GM12878 (cell line): ENCODE data around the gene SMG6. TPM values are rescaled to one million over a fixed set of nuclear protein-coding genes. Genes with fewer than 3 reads are reported as not detected.

Experiments used
- BHLHE40 ChIP-seq, 2 experiments: fragments of 450-650 bp in 1 of 2; IDR thresholded peaks; 2 replicates each; pipeline ENCODE4 v1.6.1; 2011 to 2017; ENCODE audit warnings: low read depth in 2 of 2, borderline replicate concordance in 1 of 2, improper control_type of control experiment in 1 of 2, low read length in 1 of 2, mild to moderate bottlenecking in 1 of 2
- BMI1 ChIP-seq: fragments of 450-650 bp; IDR thresholded peaks from 2 replicates; pipeline ENCODE4 v1.6.1; 2016; ENCODE audit warnings: mild to moderate bottlenecking, moderate library complexity, borderline replicate concordance
- CHD2 ChIP-seq: IDR thresholded peaks from 2 replicates; pipeline ENCODE4 v1.6.1; 2011; ENCODE audit warnings: low read depth, low read length, improper control_type of control experiment, borderline replicate concordance
- ESRRA ChIP-seq: IDR thresholded peaks from 2 replicates; pipeline ENCODE4 v1.6.1; 2012; ENCODE audit warnings: mild to moderate bottlenecking, low read length, improper control_type of control experiment
- FOS ChIP-seq: IDR thresholded peaks from 3 replicates; pipeline ENCODE4 v1.6.1; 2011; ENCODE audit warnings: borderline replicate concordance; ENCODE audit not compliant: insufficient read length; ENCODE audit errors: extremely low read depth
- FOXK2 ChIP-seq: fragments of 450-650 bp; IDR thresholded peaks from 2 replicates; pipeline ENCODE4 v1.6.1; 2017; ENCODE audit warnings: mild to moderate bottlenecking, moderate library complexity
- IKZF1 ChIP-seq: fragments of 450-650 bp; conservative IDR thresholded peaks from 2 replicates; pipeline ENCODE4 v1.6.1; 2017; ENCODE audit warnings: antibody characterized with exemption, mild to moderate bottlenecking
- MEF2B ChIP-seq: fragments of 450-650 bp; IDR thresholded peaks from 2 replicates; pipeline ENCODE4 v1.6.1; 2018; ENCODE audit warnings: mild to moderate bottlenecking, moderate library complexity; ENCODE audit not compliant: partially characterized antibody, poor library complexity, severe bottlenecking
- NFYA ChIP-seq: IDR thresholded peaks from 2 replicates; pipeline ENCODE4 v1.6.1; 2011; ENCODE audit warnings: low read depth, mild to moderate bottlenecking, low read length, improper control_type of control experiment, borderline replicate concordance
- NR2C1 ChIP-seq: fragments of 450-650 bp; IDR thresholded peaks from 2 replicates; pipeline ENCODE4 v1.6.1; 2017; ENCODE audit warnings: antibody characterized with exemption, mild to moderate bottlenecking, moderate library complexity
- NRF1 ChIP-seq: conservative IDR thresholded peaks from 2 replicates; pipeline ENCODE4 v1.6.1; 2011; ENCODE audit warnings: mild to moderate bottlenecking, low read depth, low read length, improper control_type of control experiment
- PAX5 ChIP-seq: IDR thresholded peaks from 2 replicates; pipeline ENCODE4 v1.6.1; 2011; ENCODE audit warnings: low read depth, low read length, borderline replicate concordance
- RAD51 ChIP-seq: fragments of 450-650 bp; IDR thresholded peaks from 2 replicates; pipeline ENCODE4 v1.6.1; 2016; ENCODE audit warnings: moderate library complexity, mild to moderate bottlenecking, inconsistent platforms
- SP1 ChIP-seq: IDR thresholded peaks from one replicate; pipeline ENCODE4 v1.6.1; 2011; ENCODE audit warnings: low read depth, low read length
- SRF ChIP-seq, 2 experiments: IDR thresholded peaks; 2 replicates each; pipeline ENCODE4 v1.6.1; 2011; ENCODE audit warnings: low read depth in 2 of 2, low read length in 2 of 2, mild to moderate bottlenecking in 1 of 2, moderate library complexity in 1 of 2
- SUPT20H ChIP-seq: IDR thresholded peaks from 2 replicates; pipeline ENCODE4 v1.6.1; 2011; ENCODE audit warnings: low read depth, mild to moderate bottlenecking, low read length, moderate library complexity, borderline replicate concordance; ENCODE audit not compliant: control insufficient read depth
- SUZ12 ChIP-seq: fragments of 200-600 bp; sonication (generic); IDR thresholded peaks from one replicate; pipeline ENCODE4 v1.6.1; 2018; ENCODE audit warnings: antibody characterized with exemption, mild to moderate bottlenecking; ENCODE audit not compliant: unreplicated experiment
- TARDBP ChIP-seq: IDR thresholded peaks from 2 replicates; pipeline ENCODE4 v1.6.1; 2016; ENCODE audit warnings: borderline replicate concordance
- TCF12 ChIP-seq: IDR thresholded peaks from 2 replicates; pipeline ENCODE4 v1.6.1; 2011; ENCODE audit warnings: low read depth, mild to moderate bottlenecking, low read length
- polyA plus RNA-seq, 11 experiments: library from polyadenylated mRNA; depleted of rRNA in 4 of 11; unstranded in 6 of 11; stranded (reverse) in 5 of 11; fragments of >200 nt; fragmentation: Nextera tagmentation in 4 of 11; fragmentation: Illumina TruSeq in 1 of 11; extraction: Ambion mirVana in 4 of 11; extraction: Trizol in 1 of 11; gene quantifications; 1 replicate in 1 of 11; 2 replicates in 10 of 11; pipeline versions ENCODE4 v1.2.1 to v1.2.3, GENCODE V29; 2011 to 2016; ENCODE audit warnings: inconsistent platforms in 2 of 11, missing spikeins in 2 of 11, low read depth in 1 of 11
- total RNA-seq, 4 experiments: library from RNA; depleted of rRNA in 3 of 4; stranded (reverse); fragments of >200 nt in 3 of 4; fragmentation: Illumina TruSeq in 1 of 4; extraction: Trizol in 1 of 4; gene quantifications; 2 replicates each; pipeline versions ENCODE4 v1.2.1 to v1.2.3, GENCODE V29; 2013 to 2021
- TF ChIP-seq, protein P1 (sequence below): IDR thresholded peaks from 2 replicates; pipeline ENCODE4 v1.6.1; 2011; ENCODE audit warnings: low read depth, low read length, improper control_type of control experiment, borderline replicate concordance
- TF ChIP-seq, protein P2 (sequence below): fragments of 450-650 bp; IDR thresholded peaks from 2 replicates; pipeline ENCODE4 v1.6.1; 2018; ENCODE audit warnings: borderline replicate concordance, mild to moderate bottlenecking; ENCODE audit not compliant: partially characterized antibody
- TF ChIP-seq, protein P3 (sequence below): fragments of 450-650 bp; IDR thresholded peaks from 2 replicates; pipeline ENCODE4 v1.6.1; 2016; ENCODE audit warnings: mild to moderate bottlenecking
- TF ChIP-seq, protein P4 (sequence below): fragments of 450-650 bp; IDR thresholded peaks from 2 replicates; pipeline ENCODE4 v1.6.1; 2017; ENCODE audit warnings: borderline replicate concordance

The SMG6 gene
- total and polyA plus RNA-seq, 10 of the 15 experiments (the other 5 are each of a cell fraction or from before 2014, with no cell fraction given): 0.58 to 28.7 (median 15.7) TPM

DNA sequence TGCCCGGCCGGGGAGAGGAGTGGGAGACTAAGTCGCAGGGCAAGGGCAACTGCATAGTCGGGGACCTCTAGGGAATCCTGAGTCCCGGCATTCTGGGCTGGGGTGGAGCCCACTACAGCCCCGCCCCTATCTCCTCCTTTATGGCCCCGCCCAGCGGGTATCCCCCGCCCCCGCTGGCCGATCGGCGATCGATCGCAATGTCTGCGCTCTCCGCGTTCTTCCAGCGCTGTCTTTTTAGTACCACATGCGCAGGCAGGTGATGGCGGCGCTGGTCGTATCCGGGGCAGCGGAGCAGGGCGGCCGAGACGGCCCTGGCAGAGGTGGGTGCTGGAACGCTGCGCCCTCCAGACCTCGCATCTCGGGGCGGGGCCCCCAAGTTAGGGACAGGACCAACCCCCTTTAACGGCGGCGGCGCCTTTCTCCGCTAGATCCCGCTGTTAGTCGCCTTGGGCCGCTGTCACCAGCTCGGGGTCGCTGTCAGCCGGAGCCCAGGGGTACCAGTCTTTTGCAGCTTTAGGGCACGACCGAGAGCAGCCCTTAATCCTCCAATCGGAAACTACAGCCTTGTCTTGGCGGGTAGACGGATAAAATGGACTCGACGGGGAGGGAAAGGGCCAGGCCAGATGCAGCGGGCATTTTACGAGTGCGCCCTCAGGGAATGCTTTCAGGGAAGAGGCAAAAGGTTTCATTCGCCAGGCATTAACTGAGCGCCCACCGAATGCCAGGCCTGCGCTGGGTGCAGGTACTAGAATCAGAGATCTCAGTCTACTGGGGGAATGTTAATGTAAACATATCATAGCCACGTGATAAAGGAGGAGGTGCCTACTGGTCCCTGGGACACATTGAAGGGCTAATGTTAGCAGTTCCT, 273.4 kb downstream of the SMG6 start, which contains the start of gene DPH1 (continued):
- TF ChIP-seq, protein P1, sequence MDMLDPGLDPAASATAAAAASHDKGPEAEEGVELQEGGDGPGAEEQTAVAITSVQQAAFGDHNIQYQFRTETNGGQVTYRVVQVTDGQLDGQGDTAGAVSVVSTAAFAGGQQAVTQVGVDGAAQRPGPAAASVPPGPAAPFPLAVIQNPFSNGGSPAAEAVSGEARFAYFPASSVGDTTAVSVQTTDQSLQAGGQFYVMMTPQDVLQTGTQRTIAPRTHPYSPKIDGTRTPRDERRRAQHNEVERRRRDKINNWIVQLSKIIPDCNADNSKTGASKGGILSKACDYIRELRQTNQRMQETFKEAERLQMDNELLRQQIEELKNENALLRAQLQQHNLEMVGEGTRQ: peak; percentile 70
- TF ChIP-seq SRF (IDR thresholded peaks at IDR 0.05; ENCODE audit: low read depth in 2 of 2, low read length in 2 of 2): peak; percentile 97 to 100
- peak; percentile 64; the same call in 1 of the 2 replicates for TF ChIP-seq NR2C1
- TF ChIP-seq RAD51: peak; percentile 91
- TF ChIP-seq CHD2: peak; percentile 74; the same call in 1 of the 2 replicates
- TF ChIP-seq FOS: no peak
- TF ChIP-seq IKZF1: peak; percentile 83
- TF ChIP-seq BHLHE40 (IDR thresholded peaks at IDR 0.05; ENCODE audit: borderline replicate concordance in 1 of 2, low read depth in 2 of 2, low read length in 1 of 2): peak; percentile 81 to 84
- TF ChIP-seq BMI1: no peak
- peak; percentile 89 for TF ChIP-seq SP1
- TF ChIP-seq, protein P2, sequence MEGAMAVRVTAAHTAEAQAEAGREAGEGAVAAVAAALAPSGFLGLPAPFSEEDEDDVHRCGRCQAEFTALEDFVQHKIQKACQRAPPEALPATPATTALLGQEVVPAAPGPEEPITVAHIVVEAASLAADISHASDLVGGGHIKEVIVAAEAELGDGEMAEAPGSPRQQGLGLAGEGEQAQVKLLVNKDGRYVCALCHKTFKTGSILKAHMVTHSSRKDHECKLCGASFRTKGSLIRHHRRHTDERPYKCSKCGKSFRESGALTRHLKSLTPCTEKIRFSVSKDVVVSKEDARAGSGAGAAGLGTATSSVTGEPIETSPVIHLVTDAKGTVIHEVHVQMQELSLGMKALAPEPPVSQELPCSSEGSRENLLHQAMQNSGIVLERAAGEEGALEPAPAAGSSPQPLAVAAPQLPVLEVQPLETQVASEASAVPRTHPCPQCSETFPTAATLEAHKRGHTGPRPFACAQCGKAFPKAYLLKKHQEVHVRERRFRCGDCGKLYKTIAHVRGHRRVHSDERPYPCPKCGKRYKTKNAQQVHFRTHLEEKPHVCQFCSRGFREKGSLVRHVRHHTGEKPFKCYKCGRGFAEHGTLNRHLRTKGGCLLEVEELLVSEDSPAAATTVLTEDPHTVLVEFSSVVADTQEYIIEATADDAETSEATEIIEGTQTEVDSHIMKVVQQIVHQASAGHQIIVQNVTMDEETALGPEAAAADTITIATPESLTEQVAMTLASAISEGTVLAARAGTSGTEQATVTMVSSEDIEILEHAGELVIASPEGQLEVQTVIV: peak; percentile 69
- TF ChIP-seq SUPT20H: no peak
- no peak for TF ChIP-seq NFYA
- TF ChIP-seq, protein P3, sequence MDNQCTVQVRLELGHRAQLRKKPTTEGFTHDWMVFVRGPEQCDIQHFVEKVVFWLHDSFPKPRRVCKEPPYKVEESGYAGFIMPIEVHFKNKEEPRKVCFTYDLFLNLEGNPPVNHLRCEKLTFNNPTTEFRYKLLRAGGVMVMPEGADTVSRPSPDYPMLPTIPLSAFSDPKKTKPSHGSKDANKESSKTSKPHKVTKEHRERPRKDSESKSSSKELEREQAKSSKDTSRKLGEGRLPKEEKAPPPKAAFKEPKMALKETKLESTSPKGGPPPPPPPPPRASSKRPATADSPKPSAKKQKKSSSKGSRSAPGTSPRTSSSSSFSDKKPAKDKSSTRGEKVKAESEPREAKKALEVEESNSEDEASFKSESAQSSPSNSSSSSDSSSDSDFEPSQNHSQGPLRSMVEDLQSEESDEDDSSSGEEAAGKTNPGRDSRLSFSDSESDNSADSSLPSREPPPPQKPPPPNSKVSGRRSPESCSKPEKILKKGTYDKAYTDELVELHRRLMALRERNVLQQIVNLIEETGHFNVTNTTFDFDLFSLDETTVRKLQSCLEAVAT: peak; percentile 100
- TF ChIP-seq NRF1: peak; percentile 46; the same call in 1 of the 2 replicates
- no peak for TF ChIP-seq ESRRA
- no peak for TF ChIP-seq SUZ12
- peak; percentile 60; the same call in 1 of the 2 replicates for TF ChIP-seq PAX5
- TF ChIP-seq, protein P4, sequence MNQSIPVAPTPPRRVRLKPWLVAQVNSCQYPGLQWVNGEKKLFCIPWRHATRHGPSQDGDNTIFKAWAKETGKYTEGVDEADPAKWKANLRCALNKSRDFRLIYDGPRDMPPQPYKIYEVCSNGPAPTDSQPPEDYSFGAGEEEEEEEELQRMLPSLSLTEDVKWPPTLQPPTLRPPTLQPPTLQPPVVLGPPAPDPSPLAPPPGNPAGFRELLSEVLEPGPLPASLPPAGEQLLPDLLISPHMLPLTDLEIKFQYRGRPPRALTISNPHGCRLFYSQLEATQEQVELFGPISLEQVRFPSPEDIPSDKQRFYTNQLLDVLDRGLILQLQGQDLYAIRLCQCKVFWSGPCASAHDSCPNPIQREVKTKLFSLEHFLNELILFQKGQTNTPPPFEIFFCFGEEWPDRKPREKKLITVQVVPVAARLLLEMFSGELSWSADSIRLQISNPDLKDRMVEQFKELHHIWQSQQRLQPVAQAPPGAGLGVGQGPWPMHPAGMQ: no peak
- peak; percentile 73 for TF ChIP-seq MEF2B
- peak; percentile 56; the same call in 1 of the 2 replicates for TF ChIP-seq TCF12
- peak; percentile 88 for TF ChIP-seq TARDBP
- TF ChIP-seq FOXK2: peak; percentile 51; the same call in 1 of the 2 replicates
